Mucosa of stomach (tissue), 1 donor: Measurements from ENCODE around the gene SLC11A1.

Source experiments
- H3K27me3 ChIP-seq: one replicate; pipeline ENCODE4 v1.7.0; 2013; ENCODE audit warnings: mild to moderate bottlenecking, low read length; ENCODE audit not compliant: control insufficient read depth, insufficient read depth
- H3K36me3 ChIP-seq: one replicate; pipeline ENCODE4 v1.7.0; 2013; ENCODE audit warnings: low read length; ENCODE audit not compliant: control insufficient read depth, insufficient read depth
- H3K4me1 ChIP-seq: one replicate; pipeline ENCODE4 v1.7.0; 2013; ENCODE audit warnings: mild to moderate bottlenecking, low read length; ENCODE audit not compliant: control insufficient read depth, insufficient read depth
- H3K4me3 ChIP-seq: one replicate; pipeline ENCODE4 v1.7.0; 2013; ENCODE audit warnings: low read length
- H3K9ac ChIP-seq: one replicate; pipeline ENCODE4 v1.7.0; 2013; ENCODE audit warnings: mild to moderate bottlenecking, low read length, moderate library complexity
- H3K9me3 ChIP-seq: one replicate; pipeline ENCODE4 v1.7.0; 2013; ENCODE audit warnings: mild to moderate bottlenecking, low read length, moderate library complexity; ENCODE audit not compliant: control insufficient read depth
- donor health status: Pancreatic carcinoma.

SLC11A1 gene, protein sequence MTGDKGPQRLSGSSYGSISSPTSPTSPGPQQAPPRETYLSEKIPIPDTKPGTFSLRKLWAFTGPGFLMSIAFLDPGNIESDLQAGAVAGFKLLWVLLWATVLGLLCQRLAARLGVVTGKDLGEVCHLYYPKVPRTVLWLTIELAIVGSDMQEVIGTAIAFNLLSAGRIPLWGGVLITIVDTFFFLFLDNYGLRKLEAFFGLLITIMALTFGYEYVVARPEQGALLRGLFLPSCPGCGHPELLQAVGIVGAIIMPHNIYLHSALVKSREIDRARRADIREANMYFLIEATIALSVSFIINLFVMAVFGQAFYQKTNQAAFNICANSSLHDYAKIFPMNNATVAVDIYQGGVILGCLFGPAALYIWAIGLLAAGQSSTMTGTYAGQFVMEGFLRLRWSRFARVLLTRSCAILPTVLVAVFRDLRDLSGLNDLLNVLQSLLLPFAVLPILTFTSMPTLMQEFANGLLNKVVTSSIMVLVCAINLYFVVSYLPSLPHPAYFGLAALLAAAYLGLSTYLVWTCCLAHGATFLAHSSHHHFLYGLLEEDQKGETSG

DNA sequence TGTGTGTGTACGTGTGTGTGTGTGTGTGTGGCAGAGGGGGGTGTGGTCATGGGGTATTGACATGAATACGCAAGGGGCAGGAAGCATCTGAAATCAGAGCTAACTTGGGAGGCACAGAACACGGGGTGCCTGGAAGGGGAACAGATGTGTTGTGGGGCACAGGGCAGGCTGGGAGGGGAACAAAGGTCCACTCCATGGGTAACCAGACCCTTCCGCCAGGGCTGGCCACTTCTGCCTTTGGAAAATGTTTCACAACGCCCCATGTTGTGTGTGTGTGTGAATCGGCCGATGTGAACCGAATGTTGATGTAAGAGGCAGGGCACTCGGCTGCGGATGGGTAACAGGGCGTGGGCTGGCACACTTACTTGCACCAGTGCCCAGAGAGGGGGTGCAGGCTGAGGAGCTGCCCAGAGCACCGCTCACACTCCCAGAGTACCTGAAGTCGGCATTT lies at the start of gene SLC11A1:
Gene SLC11A1, plus strand, starts transcription at position 358 of the 451 bp plus-strand sequence. CDS start 96 bp downstream, outside the sequence.
- Histone ChIP-seq H3K36me3 (no peaks in the 10 kb centered on the region), H3K9ac (peak within 1 kb of the TSS; percentile 50), H3K4me3 (no peak within 1 kb of the TSS), H3K4me1 (peaks cover 11% of the 10 kb centered on the region), H3K27me3 (peaks cover 6% of the 10 kb centered on the region), H3K9me3 (no peaks in the 10 kb centered on the region)

DNA sequence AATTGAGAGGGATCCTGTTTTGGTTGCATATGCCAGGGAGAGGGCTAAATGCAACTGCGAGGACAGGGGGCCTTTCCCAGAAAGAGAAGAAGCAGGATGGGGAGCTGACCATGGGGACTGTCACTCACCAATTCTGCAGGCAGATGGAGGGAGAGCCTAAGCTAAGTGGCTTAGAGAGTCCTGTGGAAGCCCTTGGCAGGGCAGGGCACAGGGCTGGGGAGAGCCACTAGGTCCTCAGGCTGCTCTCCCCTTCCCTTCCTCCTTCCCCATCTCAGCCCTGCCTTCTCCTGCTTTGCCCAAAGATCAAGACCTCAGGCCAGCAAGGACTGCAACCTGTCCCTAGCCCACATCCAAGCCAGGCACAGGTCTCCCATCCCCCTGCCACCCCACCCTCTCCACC lies 49.8 kb upstream of the SLC11A1 start:
- H3K27me3 ChIP-seq, result no peaks in the 10 kb centered on the region
- no peak overlapping the region for H3K9ac ChIP-seq
- peaks cover 18% of the 10 kb centered on the region for H3K4me1 ChIP-seq
- H3K36me3 ChIP-seq, result no peaks in the 10 kb centered on the region
- no peaks in the 10 kb centered on the region for H3K9me3 ChIP-seq
- H3K4me3 ChIP-seq, result no peak overlapping the region

DNA sequence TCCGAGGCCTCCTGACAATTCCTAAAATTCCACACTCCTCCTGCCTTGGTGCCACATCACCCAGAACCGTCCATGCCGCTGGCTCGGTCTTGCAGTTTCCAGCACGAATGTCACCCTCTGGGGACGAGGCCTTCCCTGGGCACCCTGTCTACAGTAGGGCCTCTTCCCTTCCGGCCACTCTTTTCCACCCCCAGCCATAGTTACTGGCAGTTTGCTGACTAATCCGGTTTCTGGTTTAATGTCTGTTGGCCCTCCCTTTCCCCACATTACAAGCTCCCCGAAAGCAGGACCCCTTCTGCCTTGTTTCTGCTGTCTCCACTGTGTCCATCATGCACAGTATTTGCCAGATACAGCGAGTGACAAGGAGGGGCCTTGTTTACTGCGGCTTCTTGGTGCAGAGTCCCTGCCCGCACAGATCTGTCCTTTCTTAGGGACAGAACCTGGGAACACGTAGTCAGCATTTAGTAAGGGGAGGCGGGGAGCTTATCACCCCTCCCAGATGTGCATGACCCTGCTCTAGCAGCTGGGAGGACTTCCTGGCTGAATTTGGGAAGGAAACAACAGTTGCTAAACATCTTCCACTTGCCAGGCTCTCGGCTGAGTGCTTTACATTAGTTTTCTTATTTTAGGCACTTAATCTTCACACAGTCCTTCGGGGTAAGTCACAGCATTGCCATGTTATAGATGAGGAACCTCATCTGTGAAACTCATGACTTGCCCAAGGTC lies 49.0 kb upstream of the SLC11A1 start:
- no peak overlapping the region for H3K4me3 ChIP-seq
- no peak overlapping the region for H3K9ac ChIP-seq
- no peaks in the 10 kb centered on the region for H3K36me3 ChIP-seq
- no peaks in the 10 kb centered on the region for H3K9me3 ChIP-seq
- H3K27me3 ChIP-seq, result no peaks in the 10 kb centered on the region
- peaks cover 13% of the 10 kb centered on the region for H3K4me1 ChIP-seq

DNA sequence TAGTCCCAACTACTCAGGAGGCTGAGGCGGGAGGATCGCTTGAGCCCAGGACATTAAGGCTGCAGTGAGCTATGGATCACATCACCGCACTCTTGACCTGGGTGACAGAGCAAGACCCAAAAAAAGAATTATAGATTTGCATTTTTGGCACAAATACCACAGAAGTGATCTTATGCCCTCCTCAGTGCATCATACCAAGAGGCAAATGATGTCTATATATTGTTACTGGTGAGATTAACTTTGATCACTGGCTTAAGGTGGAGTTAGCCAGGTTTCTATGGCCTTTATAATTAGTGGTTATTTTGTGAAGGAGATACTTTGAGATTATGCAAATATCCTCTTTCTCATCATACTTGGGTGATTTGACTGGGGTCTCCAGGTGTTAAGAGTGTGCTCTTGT lies 47.5 kb upstream of the SLC11A1 start:
- no peak overlapping the region for H3K4me3 ChIP-seq
- H3K9me3 ChIP-seq, result no peaks in the 10 kb centered on the region
- H3K4me1 ChIP-seq, result peaks cover 10% of the 10 kb centered on the region
- H3K36me3 ChIP-seq, result no peaks in the 10 kb centered on the region
- H3K9ac ChIP-seq, result no peak overlapping the region
- H3K27me3 ChIP-seq, result no peaks in the 10 kb centered on the region

DNA sequence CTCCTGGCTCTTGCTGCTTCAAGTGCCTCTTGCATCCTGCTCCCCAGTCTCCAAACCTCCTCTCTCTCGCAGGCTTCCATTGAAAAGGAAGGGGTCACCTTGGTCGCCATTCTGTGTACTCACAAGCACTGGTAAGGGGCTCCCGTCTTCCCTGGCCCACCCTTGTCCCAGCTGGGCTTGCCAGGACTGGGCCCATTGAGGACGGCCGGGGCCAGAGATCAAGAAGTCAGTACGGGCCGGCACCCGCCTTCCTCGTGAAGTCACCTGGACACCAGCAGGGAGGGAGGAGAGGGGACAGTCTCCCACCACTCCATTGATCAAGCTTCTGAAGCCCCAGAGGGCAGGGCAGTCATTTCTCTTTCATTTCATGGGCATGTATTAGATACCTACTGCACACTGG lies 41.4 kb upstream of the SLC11A1 start:
- Histone ChIP-seq H3K36me3 (peaks cover 7% of the 10 kb centered on the region), H3K9ac (no peak overlapping the region), H3K4me3 (no peak overlapping the region), H3K9me3 (no peaks in the 10 kb centered on the region), H3K27me3 (no peaks in the 10 kb centered on the region), H3K4me1 (peaks cover 3% of the 10 kb centered on the region)

DNA sequence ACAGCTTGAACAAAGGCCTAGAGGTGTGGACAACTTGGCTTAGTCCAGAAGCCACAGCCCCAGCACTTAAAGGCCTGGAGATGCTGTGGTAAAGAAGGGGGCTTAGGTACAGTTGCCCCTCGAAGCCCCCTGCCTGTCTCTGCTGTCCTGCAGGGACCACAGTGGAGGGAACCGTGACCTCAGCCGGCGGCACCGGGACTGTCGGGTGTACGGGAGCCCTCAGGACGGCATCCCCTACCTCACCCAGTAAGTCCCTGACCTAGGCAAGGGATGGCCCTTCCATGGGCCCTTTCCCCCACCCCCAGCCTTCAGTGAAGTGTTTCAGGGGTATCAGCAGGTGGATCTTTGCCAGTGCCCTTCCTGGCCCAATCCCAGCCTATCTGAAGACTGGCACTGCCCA lies 40.7 kb upstream of the SLC11A1 start:
- H3K36me3 ChIP-seq, result peaks cover 11% of the 10 kb centered on the region
- H3K4me1 ChIP-seq, result peaks cover 2% of the 10 kb centered on the region
- no peaks in the 10 kb centered on the region for H3K27me3 ChIP-seq
- no peak overlapping the region for H3K4me3 ChIP-seq
- H3K9ac ChIP-seq, result no peak overlapping the region
- no peaks in the 10 kb centered on the region for H3K9me3 ChIP-seq

DNA sequence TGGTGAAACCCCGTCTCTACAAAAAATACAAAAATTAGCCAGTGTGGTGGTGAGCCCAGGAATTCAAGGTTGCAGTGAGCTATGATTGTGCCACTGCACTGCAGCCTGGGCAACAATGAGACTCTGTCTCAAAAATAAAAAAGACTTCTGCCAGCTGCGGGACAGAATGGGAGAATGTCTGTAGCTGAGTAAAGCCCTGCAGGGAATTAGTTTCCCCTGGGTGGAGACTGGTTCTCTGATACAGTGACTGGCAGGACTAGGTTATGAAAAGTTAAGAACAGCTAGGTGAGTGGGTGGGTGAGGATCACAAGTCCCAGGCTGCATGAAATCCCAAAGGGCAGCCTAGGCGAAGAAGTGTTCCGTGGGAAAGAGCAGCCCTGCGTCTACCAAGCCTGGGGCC lies 39.2 kb upstream of the SLC11A1 start:
- H3K4me3 ChIP-seq, result no peak overlapping the region
- no peaks in the 10 kb centered on the region for H3K9me3 ChIP-seq
- no peak overlapping the region for H3K9ac ChIP-seq
- no peaks in the 10 kb centered on the region for H3K4me1 ChIP-seq
- peaks cover 15% of the 10 kb centered on the region for H3K36me3 ChIP-seq
- H3K27me3 ChIP-seq, result no peaks in the 10 kb centered on the region

DNA sequence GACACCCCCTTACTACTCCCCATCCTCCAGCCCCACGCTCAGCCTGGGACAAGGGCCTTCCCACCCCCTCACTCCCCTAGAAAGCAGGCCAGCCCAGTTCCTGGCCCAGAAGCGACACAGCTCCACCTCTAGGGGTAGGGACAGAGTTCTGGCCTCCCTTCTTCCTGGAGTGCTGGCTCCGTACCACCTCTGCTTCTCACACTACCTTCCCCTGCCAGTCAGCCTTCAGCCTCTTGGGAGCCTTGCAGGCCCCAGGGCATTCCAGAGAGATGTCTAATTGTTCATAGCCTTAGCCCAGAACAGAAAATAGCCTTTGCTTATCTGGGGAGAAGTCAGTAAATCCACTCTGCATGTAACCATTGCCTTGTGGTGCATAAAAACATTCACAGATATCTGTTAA lies 38.5 kb upstream of the SLC11A1 start:
- no peaks in the 10 kb centered on the region for H3K9me3 ChIP-seq
- peaks cover 15% of the 10 kb centered on the region for H3K36me3 ChIP-seq
- no peaks in the 10 kb centered on the region for H3K27me3 ChIP-seq
- no peak overlapping the region for H3K4me3 ChIP-seq
- no peak overlapping the region for H3K9ac ChIP-seq
- no peaks in the 10 kb centered on the region for H3K4me1 ChIP-seq

DNA sequence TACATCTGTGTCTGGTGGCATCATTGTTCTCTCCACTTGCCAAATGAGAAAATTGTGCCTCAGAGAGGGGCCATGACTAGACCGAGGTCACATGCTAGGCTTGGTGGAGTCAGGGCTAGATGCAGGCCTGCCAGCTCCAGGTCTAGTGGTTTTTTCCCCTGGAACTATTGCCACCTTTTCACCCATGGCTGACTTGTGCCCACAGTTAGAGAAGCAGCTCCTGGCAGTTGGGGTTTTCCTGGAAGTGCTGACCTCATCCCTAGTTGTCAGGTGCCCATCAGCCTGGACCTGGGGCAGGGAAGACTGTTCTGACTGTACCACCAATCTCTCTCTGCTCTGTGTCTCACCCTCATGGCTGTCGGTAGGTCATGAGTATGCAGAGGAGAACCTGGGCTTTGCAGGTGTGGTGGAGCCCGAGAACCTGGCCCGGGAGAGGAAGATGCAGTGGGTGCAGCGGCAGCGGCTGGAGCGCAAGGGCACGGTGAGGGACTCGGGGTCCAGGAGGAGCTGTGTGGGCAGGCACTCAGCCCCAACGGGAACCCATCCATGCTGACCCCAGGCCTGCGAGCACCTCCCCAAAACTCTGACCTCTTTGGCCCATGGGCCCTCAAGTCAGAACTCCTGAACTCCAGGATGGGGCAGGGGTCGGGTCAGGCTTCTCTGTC lies 37.9 kb upstream of the SLC11A1 start:
- Histone ChIP-seq H3K4me1 (no peaks in the 10 kb centered on the region), H3K27me3 (no peaks in the 10 kb centered on the region), H3K9ac (no peak overlapping the region), H3K36me3 (peaks cover 15% of the 10 kb centered on the region), H3K4me3 (no peak overlapping the region), H3K9me3 (no peaks in the 10 kb centered on the region)

DNA sequence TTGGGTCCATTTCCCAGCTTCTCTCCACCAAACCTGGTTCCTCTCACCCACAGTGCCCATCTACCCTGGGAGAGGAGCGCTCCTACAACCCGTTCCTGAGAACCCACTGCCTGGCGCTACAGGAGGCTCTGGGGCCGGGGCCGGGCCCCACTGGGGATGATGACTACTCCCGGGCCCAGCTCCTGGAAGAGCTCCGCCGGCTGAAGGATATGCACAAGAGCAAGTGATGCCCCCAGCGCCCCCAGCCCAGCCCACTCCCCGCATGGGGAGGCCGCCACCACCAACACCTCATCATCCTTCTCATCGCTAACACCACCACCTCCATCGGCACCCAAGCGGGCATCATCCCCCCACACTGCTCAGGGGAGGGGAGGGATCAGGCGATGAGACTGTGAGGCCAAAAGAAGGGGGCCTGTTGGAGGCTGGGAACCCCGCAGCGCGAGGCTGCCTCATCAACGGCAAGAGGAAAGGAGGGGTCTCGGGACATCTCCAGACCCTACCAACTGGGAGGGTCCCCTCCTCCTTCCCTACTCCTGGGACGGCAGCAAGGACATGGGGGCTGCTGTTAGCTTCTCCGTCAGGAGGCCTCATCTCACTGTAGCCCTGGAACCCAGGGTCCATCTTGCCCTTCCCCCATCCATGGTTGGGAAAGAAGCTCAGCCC lies 37.2 kb upstream of the SLC11A1 start:
- Histone ChIP-seq H3K4me3 (no peak overlapping the region), H3K36me3 (peaks cover 15% of the 10 kb centered on the region), H3K9me3 (no peaks in the 10 kb centered on the region), H3K9ac (no peak overlapping the region), H3K4me1 (no peaks in the 10 kb centered on the region), H3K27me3 (no peaks in the 10 kb centered on the region)

DNA sequence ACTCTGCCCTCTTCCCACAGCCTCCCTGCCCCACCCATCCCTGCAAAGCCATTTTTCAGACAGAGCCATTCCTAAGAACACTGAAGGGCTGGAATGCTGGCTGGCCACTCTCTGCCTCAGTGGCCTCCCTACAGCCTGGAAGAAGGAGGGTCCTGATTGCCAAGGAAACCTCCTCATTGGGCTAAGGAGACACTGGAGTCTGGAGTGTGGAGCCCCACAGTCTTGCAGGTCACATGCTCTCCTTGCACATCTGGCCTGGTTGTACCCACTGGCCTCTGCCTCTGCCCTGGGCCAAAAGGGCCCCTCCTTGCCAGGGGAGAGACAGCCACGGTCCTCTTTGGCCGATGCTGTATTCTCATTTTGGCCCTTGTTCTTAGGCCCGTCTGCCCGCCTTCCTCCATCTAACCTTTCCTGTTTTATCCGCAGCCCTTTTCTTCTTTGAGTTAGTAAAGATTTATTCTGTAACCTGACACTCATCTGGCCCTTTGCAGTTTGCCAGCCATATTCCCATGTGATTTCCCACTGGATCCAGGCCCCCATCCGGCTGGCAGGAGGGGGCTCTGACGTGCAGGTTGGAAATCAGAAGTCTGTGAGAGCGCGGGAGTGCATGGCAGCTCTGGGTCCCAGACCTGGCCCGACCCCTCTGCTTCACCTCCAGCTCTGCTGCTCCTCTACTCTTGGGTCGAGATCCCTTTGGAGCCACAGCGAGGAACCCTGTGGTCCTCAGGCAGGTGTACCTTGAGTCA lies 36.4 kb upstream of the SLC11A1 start:
- no peaks in the 10 kb centered on the region for H3K4me1 ChIP-seq
- H3K36me3 ChIP-seq, result peaks cover 15% of the 10 kb centered on the region
- H3K27me3 ChIP-seq, result no peaks in the 10 kb centered on the region
- no peaks in the 10 kb centered on the region for H3K9me3 ChIP-seq
- no peak overlapping the region for H3K9ac ChIP-seq
- H3K4me3 ChIP-seq, result no peak overlapping the region
